Suppressor macrophage treated with lipopolysaccharide for 1 hour (primary cell): ENCODE data around the gene LY6G6D.

Experiments used
- DNase-seq, 3 donors: peaks; one replicate each; pipeline ENCODE4 v3.0.0-alpha.2; 2020 to 2022

The LY6G6D gene, protein sequence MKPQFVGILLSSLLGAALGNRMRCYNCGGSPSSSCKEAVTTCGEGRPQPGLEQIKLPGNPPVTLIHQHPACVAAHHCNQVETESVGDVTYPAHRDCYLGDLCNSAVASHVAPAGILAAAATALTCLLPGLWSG

DNA sequence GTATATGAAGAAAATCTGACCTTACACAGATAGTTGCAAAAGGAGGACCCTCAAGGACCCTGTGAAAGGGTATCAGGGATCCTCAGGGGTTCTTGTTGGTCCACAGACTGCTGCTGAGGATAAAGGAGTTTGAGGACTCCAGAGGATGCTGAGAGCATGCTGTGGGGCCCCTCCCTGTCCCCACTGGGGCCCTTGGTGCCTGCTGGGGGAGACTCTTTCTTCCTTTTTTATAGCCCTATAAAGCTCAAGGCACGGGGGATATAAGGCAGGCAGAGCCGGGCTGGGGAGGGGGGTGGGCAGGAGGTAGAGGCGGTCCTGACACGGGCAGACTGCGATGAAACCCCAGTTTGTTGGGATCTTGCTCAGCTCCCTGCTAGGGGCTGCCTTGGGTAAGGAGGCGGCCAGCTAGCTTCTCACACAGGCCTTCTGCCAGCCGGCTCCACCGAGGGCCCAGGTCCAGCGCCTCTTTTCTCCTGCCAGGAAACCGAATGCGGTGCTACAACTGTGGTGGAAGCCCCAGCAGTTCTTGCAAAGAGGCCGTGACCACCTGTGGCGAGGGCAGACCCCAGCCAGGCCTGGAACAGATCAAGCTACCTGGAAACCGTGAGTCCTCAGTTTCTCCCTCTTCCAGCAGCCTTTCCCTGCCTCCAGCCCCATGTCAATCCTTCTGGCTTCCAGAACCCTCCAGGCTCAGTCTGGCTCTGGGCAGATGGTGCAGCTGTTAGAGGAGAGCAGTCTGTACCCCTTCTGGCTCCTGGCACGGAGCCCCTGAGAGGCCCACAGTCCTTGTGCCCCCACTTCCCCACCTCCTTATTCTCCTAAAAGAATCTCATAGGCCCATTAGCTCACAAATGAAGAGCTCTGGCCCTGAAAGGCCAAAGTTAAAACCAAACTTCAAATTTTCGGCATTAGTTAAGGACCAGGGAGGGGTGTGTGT lies at the start of gene LY6G6D:
TSS of gene LY6G6D (plus strand) at position 327 of the 937 bp plus-strand sequence. CDS start at position 335, 8 bp downstream.
- no peak for DNase-seq

DNA sequence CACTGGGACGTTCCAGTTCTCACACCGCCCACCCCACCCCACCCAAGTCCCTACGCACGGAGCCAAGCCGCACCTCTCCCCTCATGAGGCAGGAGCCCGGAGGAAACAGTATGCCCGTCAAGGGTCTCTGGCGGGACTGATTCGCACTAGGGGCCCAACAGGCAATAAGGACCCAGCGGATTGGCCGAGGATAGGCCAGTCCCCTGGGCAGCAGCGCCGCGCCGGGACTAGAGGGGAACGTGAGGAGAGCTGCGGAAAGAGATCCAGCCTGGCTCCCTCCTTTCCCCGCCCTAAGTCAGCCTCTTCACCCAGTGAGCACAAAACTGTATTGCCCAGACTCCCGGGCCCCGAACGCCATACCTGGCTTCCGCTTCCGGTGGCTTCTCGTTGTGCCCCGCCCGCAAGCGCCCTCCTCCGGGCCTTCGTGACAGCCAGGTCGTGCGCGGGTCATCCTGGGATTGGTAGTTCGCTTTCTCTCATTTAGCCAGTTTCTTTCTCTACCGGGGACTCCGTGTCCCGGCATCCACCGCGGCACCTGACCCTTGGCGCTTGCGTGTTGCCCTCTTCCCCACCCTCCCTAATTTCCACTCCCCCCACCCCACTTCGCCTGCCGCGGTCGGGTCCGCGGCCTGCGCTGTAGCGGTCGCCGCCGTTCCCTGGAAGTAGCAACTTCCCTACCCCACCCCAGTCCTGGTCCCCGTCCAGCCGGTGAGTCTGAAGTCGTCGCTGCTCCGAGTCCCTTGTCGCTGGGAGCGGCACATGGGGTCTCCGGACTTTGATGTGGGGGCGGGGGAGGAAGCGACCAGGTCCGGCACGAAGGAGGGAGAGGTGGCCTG lies 49.4 kb upstream of the LY6G6D start, which contains the start of gene CSNK2B:
TSS of gene CSNK2B (plus strand) at position 580 of the 836 bp plus-strand sequence. CDS start 752 bp downstream, outside the sequence.
- peak; percentile 98 to 99 (median 98) for DNase-seq

DNA sequence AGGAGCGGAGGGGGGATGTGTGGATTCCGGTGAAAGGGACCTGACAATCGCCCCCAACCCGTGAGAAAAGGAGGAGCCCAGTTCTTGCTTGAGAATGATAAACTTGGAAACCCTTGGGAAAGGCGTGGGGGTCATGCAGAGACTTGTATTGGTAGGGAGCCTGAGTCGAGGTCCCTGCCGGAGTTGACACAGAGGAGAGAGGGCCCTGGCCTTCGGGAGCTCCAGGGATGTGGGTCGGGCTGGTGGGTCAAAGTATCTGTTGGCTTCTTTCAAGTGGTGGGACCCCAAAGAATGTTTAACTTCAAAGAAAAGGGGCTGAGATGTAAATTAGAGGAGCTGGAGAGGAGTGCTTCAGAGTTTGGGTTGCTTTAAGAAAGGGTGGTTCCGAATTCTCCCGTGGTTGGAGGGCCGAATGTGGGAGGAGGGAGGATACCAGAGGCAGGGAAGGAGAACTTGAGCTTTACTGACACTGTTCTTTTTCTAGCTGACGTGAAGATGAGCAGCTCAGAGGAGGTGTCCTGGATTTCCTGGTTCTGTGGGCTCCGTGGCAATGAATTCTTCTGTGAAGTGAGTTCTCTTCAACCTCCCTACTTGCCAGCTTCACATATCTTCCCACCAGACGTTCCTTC lies 48.7 kb upstream of the LY6G6D start:
- peak; percentile 69 to 74 (median 72) for DNase-seq

DNA sequence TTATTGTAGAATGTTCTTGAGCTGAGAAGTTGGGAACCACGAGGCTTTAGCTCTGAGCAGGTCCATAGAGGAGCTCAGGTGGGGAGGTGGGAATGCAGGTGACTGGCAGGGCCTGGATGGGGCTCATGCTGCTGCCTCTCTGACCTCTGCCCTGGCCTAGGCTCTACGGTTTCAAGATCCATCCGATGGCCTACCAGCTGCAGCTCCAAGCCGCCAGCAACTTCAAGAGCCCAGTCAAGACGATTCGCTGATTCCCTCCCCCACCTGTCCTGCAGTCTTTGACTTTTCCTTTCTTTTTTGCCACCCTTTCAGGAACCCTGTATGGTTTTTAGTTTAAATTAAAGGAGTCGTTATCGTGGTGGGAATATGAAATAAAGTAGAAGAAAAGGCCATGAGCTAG lies 45.5 kb upstream of the LY6G6D start, which contains the start of gene LY6G5B:
TSS of gene LY6G5B (plus strand) at position 301 of the 400 bp plus-strand sequence. CDS start 975 bp downstream, outside the sequence.
- no peak for DNase-seq

DNA sequence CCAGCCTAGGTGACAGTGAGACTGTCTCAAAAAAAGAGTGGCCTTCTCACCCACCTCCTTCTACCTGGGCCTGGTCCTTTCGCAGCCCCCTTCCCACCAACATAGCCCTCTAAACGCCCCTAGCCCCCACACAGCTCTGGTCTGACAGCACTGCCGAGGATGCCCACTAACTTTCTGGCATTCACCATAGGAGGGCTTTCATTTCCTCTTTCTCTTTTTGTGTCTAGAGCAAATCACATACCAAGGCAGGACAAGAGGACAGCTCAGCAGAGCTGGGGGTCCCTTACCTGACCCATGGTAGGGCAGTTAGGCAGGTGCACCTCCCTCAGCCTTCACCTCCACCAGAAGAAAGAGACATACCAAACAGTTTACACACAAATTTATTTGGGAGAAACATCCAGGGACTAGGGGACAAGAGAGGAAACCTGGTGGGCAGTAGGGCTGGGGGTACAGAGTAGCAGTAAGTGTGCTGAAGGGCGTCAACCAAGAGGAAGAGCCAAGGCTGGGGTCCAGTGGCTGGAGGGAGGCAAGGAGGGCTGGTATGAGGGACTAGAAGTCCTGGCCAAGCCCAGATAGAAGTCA lies 38.7 kb upstream of the LY6G6D start:
- DNase-seq, result peak in 1 of 3 donors; percentile 23

DNA sequence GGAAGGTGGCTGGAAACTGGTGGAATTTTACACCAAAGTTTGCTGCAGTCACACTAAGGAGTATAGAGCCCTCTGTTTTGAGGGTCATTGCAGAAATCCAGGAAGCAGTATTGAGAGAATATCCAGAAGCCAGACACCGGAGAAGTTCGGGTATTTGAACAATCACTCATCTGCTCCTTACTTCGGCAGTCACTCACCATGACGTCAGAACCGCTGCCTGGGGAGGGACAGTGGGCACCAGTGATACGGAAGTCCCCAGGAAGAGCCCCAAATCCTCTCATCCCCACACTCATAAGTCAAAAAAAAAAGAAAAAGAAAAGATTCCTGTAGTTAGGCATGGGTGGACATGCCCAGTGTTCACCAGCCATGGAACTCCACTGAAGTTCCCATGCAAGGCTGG lies 38.2 kb upstream of the LY6G6D start:
- DNase-seq, result no peak

DNA sequence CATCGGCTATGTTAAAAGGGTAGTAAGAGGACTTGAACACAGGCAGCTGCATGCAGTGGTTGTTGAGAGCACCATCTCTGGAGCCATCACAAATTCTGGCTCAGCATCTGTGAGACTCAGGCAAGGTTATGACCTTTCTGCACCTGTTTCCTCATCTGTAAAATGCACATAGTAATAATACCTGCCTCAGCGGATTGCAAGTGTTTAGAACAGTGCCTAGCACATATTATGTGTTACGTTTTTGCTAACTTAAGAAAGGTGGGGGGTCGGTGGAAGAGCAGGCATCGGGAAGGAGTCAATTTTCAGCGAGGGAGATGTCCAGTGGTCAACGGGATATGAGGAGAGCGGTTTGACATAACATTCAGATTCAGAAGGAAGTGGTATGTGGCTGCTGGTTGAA lies 37.2 kb upstream of the LY6G6D start:
- no peak for DNase-seq

DNA sequence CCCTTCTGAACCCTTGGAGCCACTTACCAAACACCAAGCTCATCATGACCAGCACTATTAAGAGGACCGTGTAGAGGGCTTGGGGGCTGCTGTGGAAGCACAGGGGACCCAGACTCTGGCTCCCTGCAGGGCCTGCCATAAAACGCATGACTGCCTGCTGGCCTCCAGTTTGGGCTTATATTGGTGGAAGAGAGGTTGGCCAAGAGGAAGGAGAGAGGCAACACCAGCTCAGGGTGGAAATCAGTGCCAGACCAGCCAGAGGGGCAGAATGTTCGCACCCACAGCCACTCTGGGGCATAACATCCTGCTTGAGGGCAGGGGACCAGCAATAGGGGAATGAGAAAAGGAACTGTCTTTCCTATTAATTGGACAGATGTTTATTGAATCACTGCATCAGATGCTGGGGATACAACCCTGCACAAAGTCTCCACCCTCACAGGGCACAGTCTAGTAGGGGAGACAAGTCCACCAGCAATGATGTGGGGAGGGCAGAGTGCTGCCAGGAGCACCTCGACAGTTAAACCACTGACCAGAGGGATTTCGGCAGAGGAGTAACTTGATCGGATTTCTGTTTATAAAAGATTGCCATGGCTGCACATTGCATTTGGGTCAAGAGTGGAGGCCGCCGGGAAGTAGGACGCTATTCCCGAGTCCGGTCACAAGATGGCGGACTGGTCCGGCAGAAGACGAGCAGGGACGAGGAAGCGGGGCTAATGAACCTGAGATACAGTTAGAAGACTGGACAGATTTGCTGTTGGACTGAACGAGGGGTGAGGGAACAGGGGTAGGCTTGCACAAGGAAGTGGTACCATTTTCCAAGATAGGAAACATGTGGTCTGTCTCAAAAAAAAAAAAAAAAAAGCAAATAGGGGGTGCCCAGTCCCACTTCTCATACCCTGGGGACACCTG lies 34.7 kb upstream of the LY6G6D start, which contains the start of gene LY6G5C:
TSS of gene LY6G5C (minus strand) at position 842 of the 909 bp plus-strand sequence. CDS start at position 148, 694 bp downstream.
- DNase-seq, result peak; percentile 83 to 86 (median 84)

DNA sequence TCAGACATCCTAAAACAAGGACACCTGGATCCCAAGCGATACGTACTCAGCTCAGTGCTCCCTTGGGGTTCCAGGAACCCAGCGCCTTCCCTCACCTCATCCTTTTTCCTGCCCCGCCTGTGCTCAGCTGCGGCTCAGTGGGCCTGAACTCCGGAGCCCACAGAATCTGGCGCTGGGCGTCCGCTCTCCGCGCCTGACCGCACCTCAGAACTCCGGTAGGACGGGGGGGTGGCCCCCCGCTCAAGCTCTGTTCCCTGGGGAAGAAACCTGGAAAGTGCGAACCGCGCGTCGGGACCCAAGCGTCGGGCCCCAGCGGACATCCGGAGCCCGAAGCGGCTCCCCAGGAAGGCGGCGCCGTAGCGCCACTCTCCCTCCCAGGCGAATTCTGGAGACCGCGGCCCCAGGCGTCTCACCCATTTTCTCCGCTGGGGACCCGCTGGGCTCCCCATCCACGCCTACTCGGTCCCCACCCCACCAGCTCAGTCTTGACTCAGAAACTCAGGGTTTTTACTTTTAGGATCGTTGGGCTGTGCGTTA lies 33.9 kb upstream of the LY6G6D start:
- peak; percentile 58 to 83 (median 72) for DNase-seq

DNA sequence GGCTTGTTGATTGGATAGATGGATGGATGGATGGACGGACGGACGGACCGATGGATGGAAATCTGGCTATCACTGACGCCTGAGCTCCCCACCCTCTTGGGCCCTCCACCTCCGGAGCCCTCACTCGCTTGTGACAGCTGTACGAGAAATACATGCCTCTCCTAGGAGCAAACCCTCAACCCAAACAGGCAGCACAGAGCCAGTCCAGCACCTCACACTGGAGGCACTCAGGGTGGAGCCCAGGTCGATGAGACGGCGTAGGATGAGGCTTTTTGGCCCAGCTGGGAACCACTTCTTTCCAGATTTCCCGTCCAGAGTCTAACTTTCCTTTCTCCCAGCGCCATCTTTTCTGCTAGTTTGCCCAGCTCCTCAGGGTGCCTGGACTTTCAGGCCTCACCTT lies 31.6 kb upstream of the LY6G6D start:
- no peak for DNase-seq

DNA sequence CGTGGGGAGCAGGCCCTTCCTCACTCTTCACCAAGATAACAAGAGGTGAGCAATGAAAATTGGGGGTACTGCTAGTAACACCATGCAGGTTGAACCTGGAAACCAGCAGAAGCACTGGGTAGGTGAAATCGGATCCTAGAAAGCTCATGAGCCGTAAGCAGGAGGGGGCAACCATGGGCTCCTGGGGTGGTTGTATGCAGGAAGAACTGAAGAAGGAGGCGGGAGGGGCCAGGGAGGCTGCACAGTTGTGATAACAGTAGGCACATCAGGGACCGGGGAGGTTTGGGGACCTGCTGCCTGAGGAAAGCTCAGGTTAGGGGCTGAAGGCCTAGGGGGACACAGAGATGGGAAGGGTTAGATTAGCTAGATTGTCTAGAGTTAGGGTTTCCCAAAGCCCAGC lies 28.7 kb upstream of the LY6G6D start:
- no peak for DNase-seq

DNA sequence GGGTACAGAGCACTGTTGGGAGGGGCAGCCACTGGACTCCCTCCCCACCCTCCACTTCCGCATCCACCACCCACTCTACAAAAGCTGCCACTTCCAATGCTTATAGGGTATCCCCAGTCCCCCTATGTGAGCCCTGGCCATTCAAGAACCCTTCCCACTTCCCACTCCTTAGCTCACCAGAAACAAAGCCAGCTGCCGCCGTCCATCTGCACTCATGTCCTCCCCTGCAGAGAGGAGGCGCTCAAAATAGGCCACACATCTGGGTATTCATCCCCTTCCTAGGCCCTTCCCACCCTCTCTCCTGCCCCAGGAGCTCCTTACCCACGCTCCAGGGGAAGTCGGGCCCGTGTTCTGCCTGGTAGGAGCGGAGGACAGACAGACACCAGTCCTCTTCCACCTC lies 27.8 kb upstream of the LY6G6D start:
- no peak for DNase-seq

DNA sequence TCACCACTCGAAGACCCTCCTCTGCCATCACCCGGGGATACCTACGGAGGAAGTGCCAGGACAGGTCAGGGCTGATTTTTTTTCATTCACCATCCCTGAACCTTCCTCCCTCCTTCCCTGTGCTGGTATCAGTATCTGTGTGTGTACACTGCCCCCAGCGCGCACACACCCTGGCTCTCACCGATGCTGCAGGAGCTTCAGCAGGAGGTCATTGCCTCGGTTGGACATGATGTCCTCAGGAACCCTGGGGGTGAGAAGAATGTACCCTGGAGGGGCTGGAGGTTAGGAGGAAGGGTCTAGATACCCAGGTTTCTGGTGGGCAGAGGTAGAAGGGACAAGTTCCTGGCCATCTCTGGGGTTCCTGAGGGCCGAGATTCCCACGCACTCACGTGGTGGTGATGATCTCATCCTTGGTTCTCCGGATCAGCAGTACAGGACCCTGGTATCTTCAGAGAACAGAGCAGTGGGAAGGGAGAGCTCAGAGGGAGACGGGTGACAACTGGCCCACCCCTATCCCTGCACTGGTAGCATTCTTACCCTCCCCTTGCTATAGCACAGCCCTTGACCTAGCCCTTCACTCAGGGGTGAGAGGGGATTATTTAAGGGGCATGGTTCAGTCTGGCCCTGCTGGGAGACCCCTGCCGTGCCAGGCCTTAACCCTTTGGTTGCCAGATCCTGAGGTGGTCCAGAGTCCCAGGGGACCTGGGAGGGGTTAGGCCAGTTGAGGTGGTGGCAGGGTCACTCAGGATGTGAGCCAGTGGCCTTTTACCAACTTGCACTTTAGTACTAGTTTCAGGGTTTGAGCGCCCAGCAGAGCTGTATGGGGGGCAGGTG lies 27.1 kb upstream of the LY6G6D start:
- no peak for DNase-seq

DNA sequence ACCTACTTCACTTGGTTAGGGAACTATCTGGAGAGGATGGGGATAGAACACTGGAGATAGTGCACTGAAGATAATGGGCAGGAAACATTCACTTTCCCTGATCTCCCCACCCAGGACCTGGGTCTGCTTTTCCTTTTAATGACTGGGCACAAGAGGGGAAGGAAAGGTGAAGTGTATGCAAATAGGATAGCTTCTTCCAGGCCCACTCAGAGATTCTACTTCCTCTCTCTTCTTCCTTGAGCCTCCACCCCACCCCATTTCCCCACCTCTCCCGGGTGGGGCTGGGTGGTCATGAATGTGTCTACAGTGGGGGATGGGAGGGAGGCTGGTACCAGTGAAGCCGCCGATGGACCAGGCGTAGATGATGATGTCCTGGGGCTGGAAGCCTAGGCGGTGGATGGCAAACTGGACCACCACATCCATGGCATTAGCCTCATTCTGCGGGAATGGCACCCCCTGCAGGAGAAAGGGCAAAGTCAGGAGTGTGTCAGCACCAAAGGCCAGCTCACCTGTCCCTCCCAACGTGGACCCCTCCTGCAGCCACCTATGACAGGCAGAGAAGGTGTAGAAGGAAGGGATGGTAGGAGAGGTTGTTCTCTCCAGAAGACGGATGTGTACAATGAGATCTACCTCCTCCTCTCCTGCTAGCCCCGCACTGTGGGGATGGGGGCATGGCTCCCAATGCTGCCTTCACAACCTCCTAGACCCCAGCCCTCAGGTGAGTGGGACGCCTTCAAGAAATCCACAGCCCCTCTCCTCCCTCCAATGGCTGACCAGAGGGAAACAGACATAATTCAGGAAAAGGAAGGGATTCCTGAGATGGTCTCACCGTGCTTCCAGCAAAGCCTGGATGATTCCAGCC lies 25.7 kb upstream of the LY6G6D start:
- DNase-seq, result peak in 2 of 3 donors; percentile 6 to 28

DNA sequence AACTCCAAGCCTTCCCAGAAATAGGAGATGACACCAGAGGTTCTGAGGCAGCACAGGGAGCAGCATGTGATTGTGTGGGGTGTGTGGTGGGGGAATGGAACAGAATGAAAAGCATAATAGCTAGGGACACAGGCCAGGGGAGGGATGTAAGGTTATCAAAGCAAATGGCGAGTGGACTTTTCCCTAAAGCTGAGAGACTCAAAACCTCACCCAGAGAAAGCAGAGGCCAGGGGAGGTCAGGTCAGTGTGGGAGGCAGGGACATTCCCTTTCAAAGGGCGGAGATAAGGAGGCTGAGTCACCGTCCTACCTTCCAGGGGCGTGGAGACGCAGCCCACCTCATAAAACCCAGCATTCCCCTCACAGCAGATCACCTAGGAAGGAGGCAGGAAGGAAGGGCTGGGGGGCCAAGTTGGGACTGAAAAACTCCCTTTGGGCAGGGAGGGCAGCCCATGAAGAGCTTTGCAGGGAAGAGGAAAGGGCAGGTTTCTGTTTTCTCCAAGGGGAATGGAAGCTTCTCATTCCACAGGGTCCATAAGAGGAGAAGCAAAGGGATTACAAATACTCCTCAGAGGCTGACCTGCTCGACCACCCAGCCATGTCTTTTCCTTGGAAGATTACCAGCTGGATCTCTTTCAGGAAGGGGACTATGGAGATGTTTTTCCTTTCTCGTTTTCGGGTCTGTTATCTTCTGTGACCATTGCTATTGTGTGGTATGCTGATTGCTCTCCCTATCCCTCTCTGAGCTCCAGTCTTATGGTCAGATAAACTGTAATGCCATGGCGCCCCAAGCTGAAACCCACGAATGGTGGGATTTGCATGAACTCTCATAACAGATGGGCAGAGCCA lies 24.7 kb upstream of the LY6G6D start:
- peak in 2 of 3 donors; percentile 25 to 27 for DNase-seq

DNA sequence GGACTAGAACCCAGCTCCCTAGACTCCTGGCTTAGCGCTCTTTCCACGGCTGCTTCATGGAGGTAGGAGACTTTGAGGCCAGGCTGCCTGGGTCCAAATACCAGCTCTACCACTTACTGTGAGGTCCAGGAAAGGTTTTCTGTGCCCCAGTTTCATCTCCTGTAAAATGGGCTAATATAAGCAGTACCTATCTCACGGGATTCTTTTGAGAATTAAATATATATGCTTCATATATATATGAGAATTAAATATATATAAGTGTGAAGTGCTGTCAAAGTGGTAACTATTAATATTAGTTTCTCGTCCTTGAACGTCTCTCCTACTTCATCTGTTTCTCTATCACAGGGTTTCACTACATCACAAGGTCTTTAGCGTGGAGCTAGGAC lies 24.1 kb upstream of the LY6G6D start:
- no peak for DNase-seq

DNA sequence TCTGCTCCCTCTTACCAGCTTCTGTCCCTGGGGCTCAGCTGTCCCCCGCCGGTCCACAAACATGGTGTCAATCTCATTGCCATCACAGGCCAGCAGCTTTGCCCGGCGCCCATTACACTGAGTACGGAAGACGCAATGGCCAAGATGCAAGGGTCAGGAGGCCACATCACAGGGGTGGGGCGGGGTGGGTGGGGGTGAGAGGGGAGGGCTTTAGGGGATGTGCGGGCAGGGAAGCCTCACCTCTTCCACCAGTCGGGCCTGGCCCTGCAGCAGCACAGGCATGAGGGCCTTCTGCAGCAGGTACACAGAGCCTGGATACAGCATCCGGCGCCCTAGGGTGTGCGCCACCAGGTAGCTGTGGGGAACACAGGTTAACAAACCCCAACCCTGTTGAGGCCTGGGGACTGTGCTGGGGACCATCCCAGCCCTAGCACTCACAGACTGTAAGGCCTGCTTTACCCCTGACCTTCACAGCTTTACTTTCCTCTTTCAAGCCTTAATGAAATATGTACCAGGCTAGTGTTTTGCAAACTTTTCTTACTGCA lies 23.5 kb upstream of the LY6G6D start:
- no peak for DNase-seq
